ENCODE results near the gene RENBP.

GRCh38 chrX:153988493-153988892 is 44.0 kb upstream of the RENBP start:
- TF ChIP-seq ZBTB7A (tag by site-specific recombination; IDR thresholded peaks at IDR 0.05; ENCODE audit: low read depth) (no peak), ZNF785 (tag by site-specific recombination; IDR thresholded peaks at IDR 0.05) (no peak)
- TF ChIP-seq, protein P1, sequence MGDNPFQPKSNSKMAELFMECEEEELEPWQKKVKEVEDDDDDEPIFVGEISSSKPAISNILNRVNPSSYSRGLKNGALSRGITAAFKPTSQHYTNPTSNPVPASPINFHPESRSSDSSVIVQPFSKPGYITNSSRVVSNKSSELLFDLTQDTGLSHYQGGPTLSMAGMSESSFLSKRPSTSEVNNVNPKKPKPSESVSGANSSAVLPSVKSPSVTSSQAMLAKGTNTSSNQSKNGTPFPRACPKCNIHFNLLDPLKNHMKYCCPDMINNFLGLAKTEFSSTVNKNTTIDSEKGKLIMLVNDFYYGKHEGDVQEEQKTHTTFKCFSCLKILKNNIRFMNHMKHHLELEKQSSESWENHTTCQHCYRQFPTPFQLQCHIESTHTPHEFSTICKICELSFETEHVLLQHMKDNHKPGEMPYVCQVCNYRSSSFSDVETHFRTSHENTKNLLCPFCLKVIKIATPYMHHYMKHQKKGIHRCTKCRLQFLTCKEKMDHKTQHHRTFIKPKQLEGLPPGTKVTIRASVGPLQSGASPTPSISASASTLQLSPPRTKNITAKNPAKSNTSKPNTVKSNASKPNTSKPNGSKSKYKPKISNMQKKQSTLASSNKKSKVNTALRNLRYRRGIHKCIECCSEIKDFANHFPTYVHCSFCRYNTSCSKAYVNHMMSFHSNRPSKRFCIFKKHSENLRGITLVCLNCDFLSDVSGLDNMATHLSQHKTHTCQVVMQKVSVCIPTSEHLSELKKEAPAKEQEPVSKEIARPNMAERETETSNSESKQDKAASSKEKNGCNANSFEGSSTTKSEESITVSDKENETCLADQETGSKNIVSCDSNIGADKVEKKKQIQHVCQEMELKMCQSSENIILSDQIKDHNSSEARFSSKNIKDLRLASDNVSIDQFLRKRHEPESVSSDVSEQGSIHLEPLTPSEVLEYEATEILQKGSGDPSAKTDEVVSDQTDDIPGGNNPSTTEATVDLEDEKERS (tag by site-specific recombination; IDR thresholded peaks at IDR 0.05) = no peak
- TF ChIP-seq, protein P2, sequence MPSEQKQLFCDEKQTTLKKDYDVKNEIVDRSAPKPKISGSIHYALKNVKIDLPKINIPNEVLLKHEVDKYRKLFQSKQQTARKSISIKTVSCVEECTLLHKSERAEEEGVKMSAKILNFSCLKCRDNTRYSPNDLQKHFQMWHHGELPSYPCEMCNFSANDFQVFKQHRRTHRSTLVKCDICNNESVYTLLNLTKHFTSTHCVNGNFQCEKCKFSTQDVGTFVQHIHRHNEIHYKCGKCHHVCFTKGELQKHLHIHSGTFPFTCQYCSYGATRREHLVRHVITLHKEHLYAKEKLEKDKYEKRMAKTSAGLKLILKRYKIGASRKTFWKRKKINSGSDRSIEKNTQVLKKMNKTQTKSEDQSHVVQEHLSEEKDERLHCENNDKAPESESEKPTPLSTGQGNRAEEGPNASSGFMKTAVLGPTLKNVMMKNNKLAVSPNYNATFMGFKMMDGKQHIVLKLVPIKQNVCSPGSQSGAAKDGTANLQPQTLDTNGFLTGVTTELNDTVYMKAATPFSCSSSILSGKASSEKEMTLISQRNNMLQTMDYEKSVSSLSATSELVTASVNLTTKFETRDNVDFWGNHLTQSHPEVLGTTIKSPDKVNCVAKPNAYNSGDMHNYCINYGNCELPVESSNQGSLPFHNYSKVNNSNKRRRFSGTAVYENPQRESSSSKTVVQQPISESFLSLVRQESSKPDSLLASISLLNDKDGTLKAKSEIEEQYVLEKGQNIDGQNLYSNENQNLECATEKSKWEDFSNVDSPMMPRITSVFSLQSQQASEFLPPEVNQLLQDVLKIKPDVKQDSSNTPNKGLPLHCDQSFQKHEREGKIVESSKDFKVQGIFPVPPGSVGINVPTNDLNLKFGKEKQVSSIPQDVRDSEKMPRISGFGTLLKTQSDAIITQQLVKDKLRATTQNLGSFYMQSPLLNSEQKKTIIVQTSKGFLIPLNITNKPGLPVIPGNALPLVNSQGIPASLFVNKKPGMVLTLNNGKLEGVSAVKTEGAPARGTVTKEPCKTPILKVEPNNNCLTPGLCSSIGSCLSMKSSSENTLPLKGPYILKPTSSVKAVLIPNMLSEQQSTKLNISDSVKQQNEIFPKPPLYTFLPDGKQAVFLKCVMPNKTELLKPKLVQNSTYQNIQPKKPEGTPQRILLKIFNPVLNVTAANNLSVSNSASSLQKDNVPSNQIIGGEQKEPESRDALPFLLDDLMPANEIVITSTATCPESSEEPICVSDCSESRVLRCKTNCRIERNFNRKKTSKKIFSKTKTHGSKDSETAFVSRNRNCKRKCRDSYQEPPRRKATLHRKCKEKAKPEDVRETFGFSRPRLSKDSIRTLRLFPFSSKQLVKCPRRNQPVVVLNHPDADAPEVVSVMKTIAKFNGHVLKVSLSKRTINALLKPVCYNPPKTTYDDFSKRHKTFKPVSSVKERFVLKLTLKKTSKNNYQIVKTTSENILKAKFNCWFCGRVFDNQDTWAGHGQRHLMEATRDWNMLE (tag by site-specific recombination; conservative IDR thresholded peaks at IDR 0.05; ENCODE audit: low read depth) = no peak
